Measurements from ENCODE around the gene SPATA1. TPM values are rescaled to one million over a fixed set of nuclear protein-coding genes. Genes with fewer than 3 reads are reported as not detected.

Gene SPATA1
- total and polyA plus RNA-seq, 9 of the 15 experiments (the other 6 are each of a cell fraction or from before 2014, with no cell fraction given) = 0.79 to 2.9 (median 1.5) TPM

DNA sequence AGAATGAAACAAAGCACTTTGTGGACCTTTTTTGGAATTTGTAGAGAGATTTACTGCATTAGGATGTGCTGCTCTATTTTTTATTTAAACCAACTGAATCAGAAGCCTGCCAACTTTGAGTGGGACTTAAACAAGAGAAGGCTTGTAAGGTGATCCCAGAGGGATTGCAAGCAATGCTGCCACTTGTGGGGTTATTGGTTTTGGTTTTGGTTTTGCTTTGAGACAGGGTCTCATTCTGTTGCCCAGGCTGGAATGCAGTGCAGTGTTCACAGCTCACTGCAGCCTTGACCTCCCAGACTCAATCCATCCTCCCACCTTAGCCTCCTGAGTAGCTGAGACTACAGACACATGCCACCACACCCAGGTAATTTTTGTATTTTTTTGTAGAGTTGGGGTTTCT, 32.4 kb downstream of the SPATA1 start:
- no peaks in the 10 kb centered on the region for H3K9me1 ChIP-seq (ENCODE audit: control insufficient read depth, insufficient read depth, low read length)
- H3K36me3 ChIP-seq (ENCODE audit: control insufficient read depth, insufficient read depth, low read length) = no peaks in the 10 kb centered on the region
- no peak overlapping the region for H3K27ac ChIP-seq (ENCODE audit: extremely low read depth, low read depth, low read length)
- H3K79me2 ChIP-seq (ENCODE audit: control insufficient read depth, insufficient read depth, low read length) = no peaks in the 10 kb centered on the region
- no peak overlapping the region for H3K4me2 ChIP-seq (ENCODE audit: insufficient read depth, low read length)
- BruUV-seq (replicated peaks) = no TSS peak
- intact Hi-C loops (cut with micrococcal nuclease) (no loop called here), in situ Hi-C loops (cut with MboI) (no loop called here)
- no peaks in the 10 kb centered on the region for H4K20me1 ChIP-seq (replicated peaks; ENCODE audit: control insufficient read depth, insufficient read depth, low read length)
- H2AFZ ChIP-seq (ENCODE audit: low read depth, low read length) = no peak overlapping the region
- ChIA-PET POLR2A (interaction anchor here (0.6 to 1.4 kb wide), 2 partner anchors 9 to 60 kb away, joined by 3 to 4 read pairs; no protein-coding TSS in a partner anchor), CTCF (ENCODE audit: low intra/inter-chr PET ratio) (no interaction called here)
- H3K9ac ChIP-seq (ENCODE audit: insufficient read depth in 1 of 2, low read depth in 2 of 2, low read length in 2 of 2) = no peak overlapping the region
- TF ChIP-seq CBFA2T3 (IDR thresholded peaks at IDR 0.05) (no peak), NR2C1 (IDR thresholded peaks at IDR 0.05) (no peak), NR2C1 (tag; IDR thresholded peaks at IDR 0.05) (no peak), NONO (IDR thresholded peaks at IDR 0.05; ENCODE audit: low read depth in 2 of 2, low read length in 1 of 2) (no peak), ZSCAN29 (IDR thresholded peaks at IDR 0.05) (no peak), ETV6 (IDR thresholded peaks at IDR 0.05; ENCODE audit: borderline replicate concordance in 1 of 2, low read depth in 2 of 2, low read length in 1 of 2) (no peak), ETV6 (CRISPR knock-in tag; IDR thresholded peaks at IDR 0.05; ENCODE audit: borderline replicate concordance) (no peak), ZC3H11A (IDR thresholded peaks at IDR 0.05; ENCODE audit: low read depth, low read length) (no peak), SMARCC2 (IDR thresholded peaks at IDR 0.05; ENCODE audit: low read depth) (no peak), POLR2AphosphoS5 (IDR thresholded peaks at IDR 0.05; ENCODE audit: control insufficient read depth, insufficient read depth, low read depth, low read length) (no peak), SNRNP70 (optimal IDR thresholded peaks at IDR 0.05; ENCODE audit: low read depth, low read length) (no peak), NUFIP1 (IDR thresholded peaks at IDR 0.05; ENCODE audit: partially characterized antibody) (no peak), ZBTB7A (IDR thresholded peaks at IDR 0.05; ENCODE audit: borderline replicate concordance, control insufficient read depth, low read depth, low read length) (no peak)
- TF ChIP-seq, protein P1, sequence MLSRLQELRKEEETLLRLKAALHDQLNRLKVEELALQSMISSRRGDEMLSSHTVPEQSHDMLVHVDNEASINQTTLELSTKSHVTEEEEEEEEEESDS (CRISPR knock-in tag; IDR thresholded peaks at IDR 0.05) = no peak
- TF ChIP-seq, protein P2, sequence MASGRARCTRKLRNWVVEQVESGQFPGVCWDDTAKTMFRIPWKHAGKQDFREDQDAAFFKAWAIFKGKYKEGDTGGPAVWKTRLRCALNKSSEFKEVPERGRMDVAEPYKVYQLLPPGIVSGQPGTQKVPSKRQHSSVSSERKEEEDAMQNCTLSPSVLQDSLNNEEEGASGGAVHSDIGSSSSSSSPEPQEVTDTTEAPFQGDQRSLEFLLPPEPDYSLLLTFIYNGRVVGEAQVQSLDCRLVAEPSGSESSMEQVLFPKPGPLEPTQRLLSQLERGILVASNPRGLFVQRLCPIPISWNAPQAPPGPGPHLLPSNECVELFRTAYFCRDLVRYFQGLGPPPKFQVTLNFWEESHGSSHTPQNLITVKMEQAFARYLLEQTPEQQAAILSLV (tag; IDR thresholded peaks at IDR 0.05) = no peak
- TF ChIP-seq, protein P3, sequence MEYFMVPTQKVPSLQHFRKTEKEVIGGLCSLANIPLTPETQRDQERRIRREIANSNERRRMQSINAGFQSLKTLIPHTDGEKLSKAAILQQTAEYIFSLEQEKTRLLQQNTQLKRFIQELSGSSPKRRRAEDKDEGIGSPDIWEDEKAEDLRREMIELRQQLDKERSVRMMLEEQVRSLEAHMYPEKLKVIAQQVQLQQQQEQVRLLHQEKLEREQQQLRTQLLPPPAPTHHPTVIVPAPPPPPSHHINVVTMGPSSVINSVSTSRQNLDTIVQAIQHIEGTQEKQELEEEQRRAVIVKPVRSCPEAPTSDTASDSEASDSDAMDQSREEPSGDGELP (CRISPR knock-in tag; IDR thresholded peaks at IDR 0.05; ENCODE audit: borderline replicate concordance) = no peak
- TF ChIP-seq, protein P4, sequence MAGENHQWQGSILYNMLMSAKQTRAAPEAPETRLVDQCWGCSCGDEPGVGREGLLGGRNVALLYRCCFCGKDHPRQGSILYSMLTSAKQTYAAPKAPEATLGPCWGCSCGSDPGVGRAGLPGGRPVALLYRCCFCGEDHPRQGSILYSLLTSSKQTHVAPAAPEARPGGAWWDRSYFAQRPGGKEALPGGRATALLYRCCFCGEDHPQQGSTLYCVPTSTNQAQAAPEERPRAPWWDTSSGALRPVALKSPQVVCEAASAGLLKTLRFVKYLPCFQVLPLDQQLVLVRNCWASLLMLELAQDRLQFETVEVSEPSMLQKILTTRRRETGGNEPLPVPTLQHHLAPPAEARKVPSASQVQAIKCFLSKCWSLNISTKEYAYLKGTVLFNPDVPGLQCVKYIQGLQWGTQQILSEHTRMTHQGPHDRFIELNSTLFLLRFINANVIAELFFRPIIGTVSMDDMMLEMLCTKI (IDR thresholded peaks at IDR 0.05; ENCODE audit: partially characterized antibody) = no peak
- no peak for ATAC-seq
- no peak overlapping the region for H3K4me3 ChIP-seq
- H3K9me3 ChIP-seq (replicated peaks; ENCODE audit: control insufficient read depth, insufficient read depth, low read depth, low read length) = no peaks in the 10 kb centered on the region; the same call in 1 of the 2 replicates
- no peak for DNase-seq (ENCODE audit: extremely low read depth in 1 of 4, low spot score in 3 of 4)
- no peaks in the 10 kb centered on the region for H3K27me3 ChIP-seq (ENCODE audit: control insufficient read depth in 2 of 2, insufficient read depth in 2 of 2, low read length in 2 of 2)
- H3K4me1 ChIP-seq (replicated peaks in 1 of 2; ENCODE audit: control insufficient read depth in 2 of 2, insufficient read depth in 2 of 2, low read length in 2 of 2) = no peaks in the 10 kb centered on the region
- FAIRE-seq = no peak
